Measurements from ENCODE around the gene ARF3. TPM values are rescaled to one million over a fixed set of nuclear protein-coding genes. Genes with fewer than 3 reads are reported as not detected.

Gene ARF3
- total RNA-seq, 2 experiments from 2014 or later: 58.3 to 67.6 TPM

GRCh38 chr12:48936379-48936979, 20.8 kb downstream of the ARF3 start:
- DNase-seq (peak; percentile 92), ATAC-seq (peak; percentile 79)
- Mint-ChIP-seq H3K9me3 (no peaks in the 10 kb centered on the region), H3K36me3 (ENCODE audit: low read depth) (peaks cover 10% of the 10 kb centered on the region), H3K27me3 (no peaks in the 10 kb centered on the region), H3K27ac (no peak overlapping the region), H3K4me1 (ENCODE audit: low read depth) (peaks cover 24% of the 10 kb centered on the region), H3K4me3 (no peak overlapping the region)
- ChIA-PET POLR2A (interaction anchor here (0.7 to 2.9 kb wide), 5 partner anchors 11 to 85 kb away, joined by 3 to 7 read pairs (median 3); partner anchors contain the start of genes ARF3 and FKBP11), CTCF (interaction anchor here (0.6 to 8.5 kb wide), 27 partner anchors 8 to 112 kb away, joined by 3 to 87 read pairs (median 5); partner anchors contain the start of genes ARF3, DDN, DDX23 and FKBP11)
- intact Hi-C loops (cut with micrococcal nuclease): loop anchor here (2.0 kb wide), 1 partner anchor 84 kb away; the partner anchor contains the start of gene DDX23
- TF ChIP-seq CTCF (IDR thresholded peaks at IDR 0.05): peak; percentile 86

GRCh38 chr12:48934312-48934706, 23.0 kb downstream of the ARF3 start:
- DNase-seq: peak; percentile 24
- H3K9me3 Mint-ChIP-seq: no peaks in the 10 kb centered on the region
- H3K36me3 Mint-ChIP-seq (ENCODE audit: low read depth): peaks cover 15% of the 10 kb centered on the region
- no peak overlapping the region for H3K4me3 Mint-ChIP-seq
- peak; percentile 28 for TF ChIP-seq CTCF (IDR thresholded peaks at IDR 0.05)
- H3K27me3 Mint-ChIP-seq: no peaks in the 10 kb centered on the region
- POLR2A ChIA-PET: interaction anchor here (0.5 to 1.6 kb wide), 4 partner anchors 9 to 136 kb away, joined by 3 to 7 read pairs (median 5); partner anchors contain the start of genes FKBP11 and RHEBL1
- ATAC-seq: no peak
- H3K27ac Mint-ChIP-seq: peak overlapping the region; percentile 58
- peaks cover 24% of the 10 kb centered on the region for H3K4me1 Mint-ChIP-seq (ENCODE audit: low read depth)
- CTCF ChIA-PET: interaction anchor here (0.6 to 8.5 kb wide), 15 partner anchors 10 to 370 kb away, joined by 3 to 87 read pairs (median 4); partner anchors contain the start of genes ARF3, DDX23, FKBP11 and WNT1
- intact Hi-C loops (cut with micrococcal nuclease): loop anchor here (5.0 kb wide), 1 partner anchor 43 kb away; the partner anchor contains the start of gene WNT1

GRCh38 chr12:48933664-48934311, 23.5 kb downstream of the ARF3 start:
- DNase-seq (peak; percentile 19), ATAC-seq (peak; percentile 61)
- Mint-ChIP-seq H3K36me3 (ENCODE audit: low read depth) (peaks cover 15% of the 10 kb centered on the region), H3K27ac (peak overlapping the region; percentile 58), H3K27me3 (no peaks in the 10 kb centered on the region), H3K4me3 (no peak overlapping the region), H3K4me1 (ENCODE audit: low read depth) (peaks cover 24% of the 10 kb centered on the region), H3K9me3 (no peaks in the 10 kb centered on the region)
- TF ChIP-seq CTCF (IDR thresholded peaks at IDR 0.05): no peak
- intact Hi-C loops (cut with micrococcal nuclease): loop anchor here (5.0 kb wide), 1 partner anchor 44 kb away; the partner anchor contains the start of gene WNT1
- ChIA-PET CTCF (interaction anchor here (0.6 to 8.5 kb wide), 15 partner anchors 8 to 371 kb away, joined by 3 to 87 read pairs (median 4); partner anchors contain the start of genes ARF3, DDX23, FKBP11 and WNT1), POLR2A (interaction anchor here (1.0 to 1.6 kb wide), 3 partner anchors 9 to 13 kb away, joined by 6 to 7 read pairs (median 7); partner anchors contain the start of gene FKBP11)

- TF ChIP-seq CTCF (IDR thresholded peaks at IDR 0.05): no peak
- Mint-ChIP-seq H3K4me3 (no peak overlapping the region), H3K27ac (peak overlapping the region; percentile 83), H3K9me3 (no peaks in the 10 kb centered on the region), H3K36me3 (ENCODE audit: low read depth) (peaks cover 15% of the 10 kb centered on the region), H3K4me1 (ENCODE audit: low read depth) (peaks cover 24% of the 10 kb centered on the region), H3K27me3 (no peaks in the 10 kb centered on the region)
- ATAC-seq (peak; percentile 47), DNase-seq (peak; percentile 16)
- intact Hi-C loops (cut with micrococcal nuclease): loop anchor here (5.0 kb wide), 1 partner anchor 44 kb away; the partner anchor contains the start of gene WNT1
- ChIA-PET CTCF (interaction anchor here (0.7 to 8.5 kb wide), 9 partner anchors 9 to 80 kb away, joined by 3 to 87 read pairs (median 11); partner anchors contain the start of genes ARF3, DDX23, FKBP11 and WNT1), POLR2A (interaction anchor here (1.3 kb wide), 1 partner anchor 9 kb away, joined by 6 read pairs; no protein-coding TSS in a partner anchor)
These were observed 24.4 kb downstream of the ARF3 start for GRCh38 chr12:48932878-48933277.

All from activated CD8-positive, alpha-beta T cell treated with anti-CD3 and anti-CD28 coated beads for 36 hours (primary cell).